HG02938 (cell line): ENCODE results near the gene MMD2.

Experiments used
- ATAC-seq: cut with Tn5 transposase; IDR thresholded peaks from one replicate; pipeline ENCODE4 v1.9.1; 2021; ENCODE audit warnings: mild to moderate bottlenecking, moderate library complexity; ENCODE audit not compliant: unreplicated experiment

The MMD2 gene

DNA sequence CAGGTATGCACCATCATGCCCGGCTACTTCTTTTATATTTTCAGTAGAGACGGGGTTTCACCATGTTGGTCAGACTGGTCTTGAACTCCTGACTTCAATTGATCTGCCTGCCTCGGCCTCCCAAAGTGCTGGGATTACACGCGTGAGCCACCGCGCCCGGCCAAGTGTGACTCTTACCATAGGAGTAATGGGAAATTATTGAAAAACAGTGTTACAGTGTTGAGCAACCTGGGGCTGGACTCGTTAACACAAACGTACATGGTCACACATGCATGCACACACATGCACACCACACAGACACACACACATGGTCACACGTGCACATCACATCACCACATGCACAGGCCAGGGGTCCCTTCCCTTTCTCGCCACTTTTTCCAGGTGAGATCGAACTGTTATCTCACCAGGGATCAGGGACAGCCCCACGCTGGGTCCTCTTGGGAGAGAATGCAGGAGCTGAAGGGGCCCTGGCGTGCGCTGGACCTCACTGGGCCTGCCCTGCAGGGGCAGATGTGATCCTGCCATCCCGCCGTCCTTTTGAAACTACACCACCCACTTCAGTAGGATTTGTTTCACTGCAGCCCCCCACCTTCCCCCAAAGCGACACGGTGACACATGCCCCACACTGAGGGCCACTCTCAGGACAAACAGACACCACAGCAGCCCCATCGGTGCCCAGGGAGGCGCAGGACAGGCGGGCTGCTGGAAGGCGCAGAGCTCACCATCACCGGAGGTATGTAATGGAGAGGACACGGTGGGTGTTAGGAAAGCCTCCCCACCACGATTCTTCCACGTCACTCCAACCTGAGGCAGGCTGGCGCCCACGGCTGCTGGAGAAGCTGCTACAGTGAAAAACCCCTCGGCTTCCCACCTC, 85.7 kb downstream of the MMD2 start:
- ATAC-seq = no peak

DNA sequence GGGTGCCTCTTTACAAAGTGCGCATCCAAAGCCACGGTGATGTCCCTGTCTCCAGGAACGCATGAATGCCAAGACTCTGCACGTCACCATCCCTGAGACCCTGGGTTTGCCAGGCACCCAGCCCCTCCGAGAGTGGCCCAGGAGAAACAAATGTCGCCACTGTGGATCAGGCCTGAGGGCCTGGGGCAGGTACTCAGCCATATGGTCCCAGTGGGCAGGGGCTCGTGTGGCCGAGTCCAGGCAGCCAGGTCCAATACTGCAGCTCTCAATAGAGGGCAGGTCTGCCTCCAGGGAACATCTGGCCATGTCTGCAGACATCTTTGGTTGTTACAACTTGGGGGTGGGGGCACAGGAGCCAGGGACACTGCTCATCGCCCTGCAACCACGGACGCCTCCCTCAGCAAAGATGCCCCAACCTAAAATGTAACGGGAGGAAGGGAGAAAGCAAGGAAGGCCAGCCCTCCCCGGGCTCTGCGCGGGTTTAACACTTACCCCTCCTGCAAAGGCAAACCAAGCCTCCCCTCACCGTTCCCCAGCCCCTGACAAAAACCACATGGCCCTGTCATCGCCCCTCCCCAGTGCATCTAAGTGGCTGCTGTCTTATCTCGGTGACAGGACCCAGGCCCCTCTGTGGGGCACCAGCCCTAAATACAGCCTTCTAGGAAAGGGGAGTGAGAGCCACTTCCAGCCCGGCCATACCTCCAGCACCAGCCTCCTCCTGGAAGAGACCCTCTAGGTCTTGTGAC, 86.9 kb downstream of the MMD2 start:
- no peak for ATAC-seq

DNA sequence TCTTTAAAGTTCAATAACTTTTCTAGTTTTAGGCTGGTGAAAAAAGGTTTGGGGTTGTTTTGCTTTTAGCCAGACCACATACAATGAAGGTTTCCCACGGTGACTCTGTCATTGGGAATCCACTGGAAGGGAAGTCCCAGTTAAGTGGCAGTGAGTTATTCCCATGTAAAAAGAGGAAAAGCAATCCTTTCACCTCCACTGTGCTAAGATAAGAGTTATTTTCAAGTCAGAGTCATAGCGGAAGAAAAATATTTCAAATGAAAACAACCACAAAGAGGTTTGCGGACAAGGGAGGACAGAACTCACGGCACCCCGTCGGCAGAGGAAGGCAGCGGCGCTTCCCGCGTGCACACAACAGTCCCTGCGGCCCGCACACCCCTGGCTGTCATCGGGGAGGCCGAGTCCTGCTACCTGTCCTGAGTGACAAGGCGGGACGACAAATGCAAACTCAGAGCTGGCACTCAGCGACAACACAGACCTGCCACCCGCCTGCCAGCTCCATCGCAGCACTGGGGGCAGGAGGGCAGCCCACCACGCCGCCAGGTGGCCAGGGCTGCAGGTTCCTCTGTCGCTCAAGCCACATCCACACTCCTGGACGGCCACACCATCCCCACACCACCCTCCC, 87.8 kb downstream of the MMD2 start:
- no peak for ATAC-seq

- ATAC-seq = no peak
These were observed 90.5 kb downstream of the MMD2 start for GRCh38 chr7:4868493-4868892.

GRCh38 chr7:4866528-4867496, 92.2 kb downstream of the MMD2 start:
- ATAC-seq = no peak

DNA sequence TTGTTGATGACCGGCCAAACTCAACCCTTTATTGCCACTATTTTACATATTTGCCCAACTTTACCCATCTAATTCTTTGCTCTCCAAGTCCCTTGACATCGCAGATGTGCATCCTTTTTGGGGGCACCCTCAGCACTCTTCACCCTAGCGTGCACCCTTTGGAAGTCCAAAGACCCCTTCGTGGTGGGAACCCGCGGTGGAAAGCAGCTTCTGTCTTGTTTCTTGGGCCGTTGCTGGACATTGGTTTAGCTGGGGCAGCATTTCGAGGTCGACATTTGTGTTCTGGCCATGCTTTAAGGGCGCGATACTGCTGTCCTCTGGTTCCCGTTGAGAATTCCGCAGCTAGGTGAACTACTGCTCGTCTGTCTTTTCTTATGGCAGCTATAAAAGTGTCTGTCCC, 96.8 kb downstream of the MMD2 start:
- no peak for ATAC-seq

GRCh38 chr7:4861673-4862072, 97.3 kb downstream of the MMD2 start, which contains the start of gene PAPOLB:
TSS of gene PAPOLB (minus strand) at chr7:4862030. CDS start at chr7:4861810, 220 bp downstream.
- no peak for ATAC-seq

GRCh38 chr7:4861227-4861626, 97.8 kb downstream of the MMD2 start:
- ATAC-seq = no peak

DNA sequence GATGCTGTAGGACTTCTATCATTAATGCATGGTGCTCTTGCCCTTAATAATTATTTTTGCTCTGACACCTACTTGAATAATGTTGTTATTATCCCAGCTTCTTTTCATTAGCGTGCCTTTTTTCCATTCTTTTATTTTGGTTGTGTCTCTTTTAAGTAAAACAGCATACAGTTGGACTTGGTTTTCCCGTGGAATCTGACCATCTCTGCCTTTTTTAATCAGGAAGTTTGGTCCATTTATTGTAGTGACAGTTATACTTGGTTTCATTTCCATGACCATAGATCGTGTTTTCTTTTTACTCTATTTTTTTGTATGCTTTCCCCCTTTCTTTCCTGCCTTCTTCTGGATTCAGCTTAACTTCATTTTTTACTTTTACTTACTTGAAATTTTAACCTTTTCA, 101.8 kb downstream of the MMD2 start:
- ATAC-seq = no peak

DNA sequence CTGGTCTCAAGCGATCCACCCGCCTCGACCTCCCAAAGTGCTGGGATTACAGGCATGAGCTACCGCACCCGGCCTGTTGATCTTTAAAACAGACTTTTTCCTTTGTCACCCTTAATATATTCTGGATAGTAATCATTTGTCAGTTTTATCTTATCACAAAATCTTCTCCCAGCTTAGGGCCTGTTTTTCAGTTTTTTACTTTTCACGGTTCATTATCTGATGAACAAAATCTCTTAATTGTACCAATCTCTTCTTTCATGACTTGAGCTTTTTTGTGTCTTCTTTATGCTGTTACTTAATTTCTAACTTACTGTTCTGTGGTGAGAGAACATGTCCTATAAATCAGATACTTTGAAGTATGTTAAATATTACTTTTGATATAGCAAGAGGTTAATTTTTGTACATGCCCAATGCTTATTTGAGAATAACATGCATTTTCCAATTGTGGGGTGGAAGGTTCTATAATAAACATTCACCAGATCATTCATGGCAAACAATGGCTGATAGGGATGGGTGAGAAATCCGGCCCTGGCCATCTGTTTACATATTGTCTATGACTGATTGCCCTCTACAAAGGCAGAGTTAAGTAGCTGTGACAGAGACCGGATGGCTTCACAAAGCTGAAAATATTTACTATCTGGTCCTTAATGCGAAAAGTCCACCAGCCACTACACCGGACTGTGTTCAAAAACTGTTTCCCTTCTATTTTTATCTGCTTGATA, 102.5 kb downstream of the MMD2 start:
- no peak for ATAC-seq
